Fibroblast of pulmonary artery (primary cell): ENCODE measurements around the gene ANKDD1B.
"Not testable (repeated sequence)": the region's sequence is repeated elsewhere in the genome, so short reads cannot be mapped to it uniquely, and the experiment has no call there.

ENCODE experiments used
- DNase-seq: peaks from one replicate; pipeline ENCODE4 v3.0.0-alpha.2; 2010; ENCODE audit warnings: low read depth
- H3K4me3 ChIP-seq: replicated peaks from 2 replicates; pipeline ENCODE4 v1.5.1; 2011; ENCODE audit warnings: low read depth, mild to moderate bottlenecking, control low read depth, low read length, moderate library complexity
- TF ChIP-seq, protein P1 (sequence below): IDR thresholded peaks from 2 replicates; pipeline ENCODE4 v1.5.1; 2011; ENCODE audit warnings: mild to moderate bottlenecking, control low read depth, low read length, inconsistent platforms; ENCODE audit errors: missing control alignments

ANKDD1B gene

DNA sequence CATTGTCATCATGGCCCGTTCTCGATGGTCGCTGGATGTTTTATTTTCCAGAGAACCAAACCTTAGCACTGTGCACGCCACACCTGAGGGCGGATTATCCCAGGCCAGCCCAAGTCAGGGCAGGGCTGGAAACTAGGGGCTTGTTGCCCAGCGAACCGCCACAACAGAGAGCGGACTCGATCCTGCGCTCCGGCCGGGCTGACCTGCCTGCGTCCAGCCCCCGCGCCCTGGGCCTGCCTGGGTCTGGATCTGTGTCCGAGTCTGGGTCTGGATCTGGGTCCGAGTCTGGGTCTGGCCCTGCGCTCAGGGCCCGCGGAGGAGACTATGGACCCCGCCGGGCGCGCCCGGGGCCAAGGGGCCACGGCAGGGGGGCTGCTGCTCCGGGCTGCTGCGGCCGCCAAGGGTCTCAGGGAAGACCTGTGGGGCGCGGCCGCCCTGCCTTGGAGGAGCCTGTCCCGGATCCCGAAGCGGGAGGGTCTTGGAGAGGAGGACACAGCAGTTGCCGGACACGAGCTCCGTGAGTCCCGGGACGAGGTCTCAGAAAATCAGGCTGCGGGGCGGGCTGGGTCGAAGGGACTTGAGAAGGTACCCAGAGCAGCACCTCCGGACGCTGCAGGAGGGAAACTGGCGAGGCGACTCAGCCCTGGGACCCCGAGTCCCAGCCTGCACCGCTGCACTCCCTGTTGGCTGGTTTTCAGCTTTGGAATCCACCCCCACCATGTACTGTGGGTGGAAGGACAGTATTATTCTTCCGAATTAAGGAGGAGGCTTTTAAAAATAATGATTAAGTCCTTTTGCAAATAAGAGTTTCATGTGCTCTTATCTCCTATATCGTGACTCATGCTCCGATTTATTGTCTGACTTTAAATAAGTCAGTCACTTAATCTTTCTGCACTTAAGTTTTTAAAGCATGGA, at the start of gene ANKDD1B:
Gene ANKDD1B, plus strand, starts transcription at position 143 of the 915 bp plus-strand sequence. Its CDS starts 182 bp downstream, at position 325.
- TF ChIP-seq, protein P1, sequence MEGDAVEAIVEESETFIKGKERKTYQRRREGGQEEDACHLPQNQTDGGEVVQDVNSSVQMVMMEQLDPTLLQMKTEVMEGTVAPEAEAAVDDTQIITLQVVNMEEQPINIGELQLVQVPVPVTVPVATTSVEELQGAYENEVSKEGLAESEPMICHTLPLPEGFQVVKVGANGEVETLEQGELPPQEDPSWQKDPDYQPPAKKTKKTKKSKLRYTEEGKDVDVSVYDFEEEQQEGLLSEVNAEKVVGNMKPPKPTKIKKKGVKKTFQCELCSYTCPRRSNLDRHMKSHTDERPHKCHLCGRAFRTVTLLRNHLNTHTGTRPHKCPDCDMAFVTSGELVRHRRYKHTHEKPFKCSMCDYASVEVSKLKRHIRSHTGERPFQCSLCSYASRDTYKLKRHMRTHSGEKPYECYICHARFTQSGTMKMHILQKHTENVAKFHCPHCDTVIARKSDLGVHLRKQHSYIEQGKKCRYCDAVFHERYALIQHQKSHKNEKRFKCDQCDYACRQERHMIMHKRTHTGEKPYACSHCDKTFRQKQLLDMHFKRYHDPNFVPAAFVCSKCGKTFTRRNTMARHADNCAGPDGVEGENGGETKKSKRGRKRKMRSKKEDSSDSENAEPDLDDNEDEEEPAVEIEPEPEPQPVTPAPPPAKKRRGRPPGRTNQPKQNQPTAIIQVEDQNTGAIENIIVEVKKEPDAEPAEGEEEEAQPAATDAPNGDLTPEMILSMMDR, result no peak
- H3K4me3 ChIP-seq, result peak within 1 kb of the TSS; percentile 57
- DNase-seq, result peak; percentile 57

DNA sequence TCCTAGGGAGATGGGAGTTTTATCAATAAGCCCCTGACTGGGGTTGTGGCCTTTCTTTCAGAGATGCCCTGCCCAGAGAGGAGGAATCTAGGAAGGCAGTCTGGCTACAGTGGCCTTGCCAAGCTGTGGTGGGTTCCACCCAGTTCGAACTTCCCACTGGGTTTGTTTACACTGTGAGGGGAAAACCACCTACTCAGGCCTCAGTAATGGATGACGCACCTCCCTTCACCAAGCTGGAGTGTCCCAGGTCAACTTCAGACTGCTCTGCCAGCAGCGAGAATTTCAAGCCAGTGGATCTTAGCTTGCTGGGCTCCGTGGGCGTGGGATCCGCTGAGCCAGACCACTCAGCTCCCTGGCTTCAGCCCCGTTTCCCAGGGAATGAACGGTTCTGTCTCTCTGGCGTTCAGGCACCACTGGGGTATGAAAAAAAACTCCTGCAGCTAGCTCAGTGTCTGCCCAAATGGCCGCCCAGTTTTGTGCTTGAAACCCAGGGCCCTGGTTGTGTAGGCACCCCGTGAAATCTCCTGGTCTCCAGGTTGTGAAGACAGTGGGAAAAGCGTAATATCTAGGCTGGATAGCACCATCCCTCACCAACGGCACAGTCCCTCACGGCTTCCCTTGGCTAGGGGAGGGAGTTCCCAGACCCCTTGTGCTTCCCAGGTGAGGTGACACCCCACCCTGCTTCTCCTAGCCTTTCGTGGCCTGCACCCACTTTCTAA, 45.1 kb upstream of the ANKDD1B start:
- DNase-seq, result peak; percentile 80
- H3K4me3 ChIP-seq, result peak overlapping the region; percentile 39

DNA sequence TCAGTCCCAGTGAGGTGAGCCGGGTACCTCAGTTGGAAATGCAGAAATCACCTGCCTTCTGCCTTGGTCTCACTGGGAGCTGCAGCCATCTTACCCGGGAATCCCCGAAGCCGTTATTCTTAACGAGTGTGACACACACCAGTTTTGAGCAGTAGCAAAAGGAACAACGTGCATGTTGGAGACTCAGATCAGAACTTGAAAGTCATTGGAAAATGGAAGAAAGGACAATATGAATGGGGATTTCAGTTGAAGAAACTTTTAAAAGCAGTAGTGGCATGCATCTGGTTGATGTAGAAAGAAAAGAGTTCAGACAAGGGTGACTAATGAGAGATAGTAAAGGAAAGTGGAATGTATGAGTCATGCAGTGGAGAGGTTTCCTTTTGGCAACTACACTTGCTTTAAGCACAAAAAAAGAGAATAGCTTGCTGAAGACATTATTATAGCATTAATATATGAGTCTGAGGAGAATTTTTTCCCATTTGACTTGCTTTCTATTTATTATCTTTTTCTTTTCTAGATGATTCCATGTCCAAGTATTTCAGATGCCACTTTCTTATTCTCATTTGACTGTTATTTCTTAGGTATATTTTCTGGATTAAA, 44.4 kb upstream of the ANKDD1B start:
- DNase-seq, result peak; percentile 96
- TF ChIP-seq, protein P1, result no peak
- peak overlapping the region; percentile 39 for H3K4me3 ChIP-seq

DNA sequence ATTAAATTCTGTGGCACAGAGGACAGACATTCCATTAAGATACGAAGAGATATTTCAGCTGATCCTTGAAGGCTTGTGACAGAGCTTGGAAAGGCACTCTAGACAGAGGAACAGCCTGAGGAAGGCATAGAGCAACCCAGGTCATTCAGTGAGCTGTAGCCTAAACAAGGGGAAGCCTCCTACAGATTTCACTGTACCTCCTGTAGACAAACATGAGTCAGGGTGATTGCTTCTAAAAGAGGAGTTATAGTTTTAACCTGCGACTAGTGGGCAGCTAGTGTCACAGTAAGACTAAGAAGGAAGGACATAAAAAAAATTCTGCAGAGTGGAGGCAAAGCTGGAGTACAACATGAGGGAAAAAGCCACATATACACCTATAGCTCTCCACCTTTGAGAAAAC, 43.5 kb upstream of the ANKDD1B start:
- H3K4me3 ChIP-seq, result peak overlapping the region; percentile 21
- TF ChIP-seq, protein P1, result no peak
- DNase-seq, result peak; percentile 42

DNA sequence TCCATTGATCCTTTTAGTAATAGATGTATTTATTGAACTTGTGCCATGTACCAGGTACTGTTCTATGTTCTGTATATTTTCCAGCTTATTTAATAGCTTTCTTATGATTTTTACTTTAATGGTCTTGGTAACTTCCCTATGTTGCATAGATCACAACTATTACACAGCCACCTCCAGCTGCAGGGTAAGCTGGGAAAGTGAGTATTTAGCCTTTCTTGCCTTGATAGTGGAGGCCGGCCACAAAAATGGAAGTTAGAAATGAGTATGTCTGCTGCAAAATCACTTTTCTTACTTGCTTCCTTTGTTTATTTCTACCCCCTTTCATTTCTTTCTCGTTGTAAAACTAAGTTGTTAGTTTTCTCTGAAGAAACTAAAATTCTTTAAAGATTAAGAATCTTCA, 43.1 kb upstream of the ANKDD1B start:
- TF ChIP-seq, protein P1, result no peak
- no peak for DNase-seq
- H3K4me3 ChIP-seq, result no peak overlapping the region

DNA sequence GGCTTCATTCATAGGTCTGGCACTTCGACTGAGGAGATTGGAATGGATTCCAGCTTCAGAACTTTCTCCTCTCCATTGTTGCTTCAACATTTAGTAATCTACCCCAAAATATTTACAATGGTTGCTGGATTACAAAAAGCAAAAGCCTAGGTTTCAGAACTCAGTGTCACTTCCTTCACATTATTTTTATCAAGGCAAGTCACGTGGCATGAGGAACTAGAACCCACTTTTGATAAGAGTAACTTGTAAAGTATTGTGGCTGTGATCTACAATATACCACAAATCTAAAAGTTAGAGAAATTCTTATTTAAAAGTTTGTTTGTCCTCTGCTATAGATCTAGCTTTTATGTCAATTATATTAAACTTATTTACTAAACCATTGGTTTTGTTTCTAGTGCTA, 39.7 kb upstream of the ANKDD1B start:
- TF ChIP-seq, protein P1, result no peak
- DNase-seq, result peak; percentile 35
- no peak overlapping the region for H3K4me3 ChIP-seq

DNA sequence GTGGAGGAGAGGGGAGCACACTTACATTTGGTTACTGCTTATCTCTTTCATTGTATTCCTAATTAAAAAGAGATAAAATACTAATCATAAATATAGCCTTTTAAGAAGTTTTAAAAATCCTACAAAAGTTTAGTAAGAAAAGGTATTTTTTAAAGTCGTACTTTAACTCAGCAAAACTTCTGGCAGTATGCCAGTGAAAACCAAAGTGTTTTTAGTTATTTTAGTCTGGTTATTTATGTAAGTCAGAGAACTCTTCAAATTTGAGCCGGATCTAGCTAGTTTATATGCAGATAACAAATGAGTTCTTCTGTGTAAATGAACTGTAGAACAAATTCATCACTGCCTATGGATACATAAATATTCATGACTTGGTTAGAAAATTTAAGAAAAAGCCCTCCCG, 36.5 kb upstream of the ANKDD1B start:
- TF ChIP-seq, protein P1, result no peak
- H3K4me3 ChIP-seq, result no peak overlapping the region
- DNase-seq, result peak; percentile 35

DNA sequence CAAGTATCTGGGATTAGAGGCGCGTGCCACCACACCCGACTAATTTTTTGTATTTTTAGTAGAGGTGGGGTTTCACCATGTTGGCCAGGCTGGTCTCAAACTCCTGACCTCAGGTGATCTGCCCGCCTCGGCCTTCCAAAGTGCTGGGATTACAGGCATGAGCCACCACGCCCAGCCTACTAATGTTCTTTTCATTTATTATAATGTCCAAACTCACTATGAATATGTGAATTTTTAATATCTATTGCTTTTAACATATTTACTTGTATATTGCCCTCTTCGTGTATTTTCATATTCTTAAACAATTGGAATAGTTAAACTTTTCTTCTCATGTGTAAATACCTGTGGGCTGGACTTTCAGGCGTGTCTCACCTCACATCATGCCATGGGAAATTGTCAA, 33.0 kb upstream of the ANKDD1B start:
- H3K4me3 ChIP-seq, DNase-seq: not testable (repeated sequence)
